GM21619 (cell line): ENCODE measurements around the gene SLC19A1.

ENCODE experiments used
- ATAC-seq: cut with Tn5 transposase; IDR thresholded peaks from one replicate; pipeline ENCODE4 v1.9.1; 2021; ENCODE audit not compliant: unreplicated experiment

The SLC19A1 gene

DNA sequence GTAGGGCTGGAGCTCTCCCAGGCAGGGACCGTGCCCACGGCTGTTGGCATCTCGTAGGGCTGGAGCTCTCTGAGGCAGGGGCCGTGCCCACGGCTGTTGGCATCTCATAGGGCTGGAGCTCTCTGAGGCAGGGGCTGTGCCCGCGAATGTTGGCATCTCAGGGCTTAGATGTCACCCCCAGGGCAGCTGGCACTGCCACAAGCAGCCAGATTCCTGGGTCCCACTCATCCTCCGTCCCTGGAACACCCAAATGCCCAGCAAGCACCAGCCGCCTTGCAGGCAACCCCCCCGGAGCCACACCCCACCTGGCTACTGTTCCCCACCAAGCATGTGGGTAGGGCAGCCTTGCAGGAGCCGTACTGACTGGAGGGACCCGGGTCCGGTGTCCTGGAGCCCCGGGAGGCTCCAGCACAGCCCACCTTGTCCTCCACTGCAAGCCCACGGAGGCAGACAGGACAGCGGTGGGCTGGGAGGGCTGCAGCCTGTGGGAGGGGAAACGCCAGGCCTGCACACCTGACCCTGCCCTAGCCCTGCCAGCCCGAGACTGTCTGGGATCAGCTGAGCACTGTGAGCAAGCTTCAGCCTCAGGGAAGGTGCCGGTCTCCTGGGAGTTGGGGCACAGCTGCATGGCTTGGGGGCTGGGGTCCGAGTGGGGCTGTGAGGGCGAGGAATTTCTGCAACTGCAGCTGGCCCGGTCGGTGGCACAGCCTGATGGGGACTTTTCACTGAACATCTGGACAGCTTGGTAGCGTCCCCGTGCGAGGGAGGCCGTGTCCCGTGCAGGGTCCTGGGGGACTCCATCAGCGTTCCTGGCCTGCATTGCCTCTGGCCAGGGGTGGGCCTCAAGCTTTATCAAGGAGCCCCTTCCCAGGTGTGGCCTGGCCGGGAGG is 83.7 kb downstream of the SLC19A1 start:
- ATAC-seq = no peak

DNA sequence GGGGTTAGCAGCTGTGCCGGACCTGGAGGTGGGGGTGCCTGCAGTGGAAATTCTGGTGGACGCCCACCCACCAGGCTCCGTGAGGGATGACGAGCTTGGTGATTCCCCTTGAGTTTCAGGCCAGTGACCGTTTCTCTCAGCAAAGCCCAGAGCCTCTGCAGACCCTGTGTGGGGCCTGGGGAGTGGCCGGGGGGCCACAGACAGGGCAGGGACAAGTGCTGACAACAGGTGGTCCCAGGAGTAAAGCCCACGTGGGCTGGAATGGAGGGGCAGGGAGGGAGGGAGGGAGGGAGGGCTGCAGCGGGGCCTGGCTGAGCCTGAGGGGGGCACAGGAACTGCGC is 84.4 kb downstream of the SLC19A1 start:
- no peak for ATAC-seq

DNA sequence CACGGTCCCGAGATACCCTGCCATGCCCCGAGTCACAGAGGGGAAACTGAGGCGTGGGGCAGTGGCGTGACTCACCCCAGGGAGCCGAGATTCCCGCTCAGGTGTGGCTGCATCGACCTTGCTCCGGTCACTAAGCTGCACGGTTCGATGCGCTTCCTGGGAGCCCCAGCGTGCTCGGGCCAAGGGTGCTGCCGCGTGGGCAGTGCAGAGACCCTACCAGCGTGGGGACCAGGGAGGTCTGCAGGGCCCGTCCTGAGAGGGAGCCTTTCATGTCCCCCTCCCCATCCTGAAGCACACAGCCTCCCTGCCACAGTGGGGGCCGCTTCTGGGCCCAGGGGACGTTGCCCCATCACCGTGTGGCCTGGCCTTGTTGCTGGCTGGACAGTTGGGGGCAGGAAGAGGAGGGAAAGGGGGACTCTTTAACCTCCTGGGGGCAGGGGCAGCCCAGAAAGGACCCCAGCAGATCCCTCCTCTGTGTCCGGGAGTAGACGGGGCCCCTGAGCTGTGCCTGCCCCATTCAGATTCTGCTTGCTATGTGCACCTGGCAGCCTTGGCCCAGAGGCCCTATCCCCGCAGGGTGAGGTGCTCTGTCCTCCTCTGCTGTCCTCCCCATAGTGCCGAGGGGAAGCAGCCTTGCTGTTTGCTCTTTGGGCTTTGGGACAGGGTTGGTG is 84.9 kb downstream of the SLC19A1 start:
- ATAC-seq = no peak

DNA sequence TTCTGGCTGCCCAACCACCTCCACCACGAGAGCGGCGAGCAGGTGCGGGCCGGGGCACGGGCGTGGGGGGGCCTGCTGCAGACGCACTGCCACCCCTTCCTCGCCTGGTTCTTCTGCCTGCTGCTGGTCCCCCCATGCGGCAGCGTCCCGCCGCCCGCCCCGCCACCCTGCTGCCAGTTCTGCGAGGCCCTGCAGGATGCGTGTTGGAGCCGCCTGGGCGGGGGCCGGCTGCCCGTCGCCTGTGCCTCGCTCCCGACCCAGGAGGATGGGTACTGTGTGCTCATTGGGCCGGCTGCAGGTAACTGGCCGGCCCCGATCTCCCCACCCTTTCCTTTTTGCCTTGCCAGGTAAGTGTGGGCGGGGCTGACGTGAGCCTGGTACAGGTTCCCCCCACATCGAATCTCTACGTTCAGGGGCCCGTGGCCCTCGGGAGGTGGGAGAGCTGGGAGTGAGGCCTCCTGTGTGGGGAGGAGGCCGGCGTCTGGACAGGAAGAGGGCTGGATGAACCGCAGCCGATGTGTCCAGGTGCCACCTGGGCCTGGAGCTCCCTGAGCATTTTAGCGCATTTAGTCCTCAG is 85.6 kb downstream of the SLC19A1 start:
- no peak for ATAC-seq

DNA sequence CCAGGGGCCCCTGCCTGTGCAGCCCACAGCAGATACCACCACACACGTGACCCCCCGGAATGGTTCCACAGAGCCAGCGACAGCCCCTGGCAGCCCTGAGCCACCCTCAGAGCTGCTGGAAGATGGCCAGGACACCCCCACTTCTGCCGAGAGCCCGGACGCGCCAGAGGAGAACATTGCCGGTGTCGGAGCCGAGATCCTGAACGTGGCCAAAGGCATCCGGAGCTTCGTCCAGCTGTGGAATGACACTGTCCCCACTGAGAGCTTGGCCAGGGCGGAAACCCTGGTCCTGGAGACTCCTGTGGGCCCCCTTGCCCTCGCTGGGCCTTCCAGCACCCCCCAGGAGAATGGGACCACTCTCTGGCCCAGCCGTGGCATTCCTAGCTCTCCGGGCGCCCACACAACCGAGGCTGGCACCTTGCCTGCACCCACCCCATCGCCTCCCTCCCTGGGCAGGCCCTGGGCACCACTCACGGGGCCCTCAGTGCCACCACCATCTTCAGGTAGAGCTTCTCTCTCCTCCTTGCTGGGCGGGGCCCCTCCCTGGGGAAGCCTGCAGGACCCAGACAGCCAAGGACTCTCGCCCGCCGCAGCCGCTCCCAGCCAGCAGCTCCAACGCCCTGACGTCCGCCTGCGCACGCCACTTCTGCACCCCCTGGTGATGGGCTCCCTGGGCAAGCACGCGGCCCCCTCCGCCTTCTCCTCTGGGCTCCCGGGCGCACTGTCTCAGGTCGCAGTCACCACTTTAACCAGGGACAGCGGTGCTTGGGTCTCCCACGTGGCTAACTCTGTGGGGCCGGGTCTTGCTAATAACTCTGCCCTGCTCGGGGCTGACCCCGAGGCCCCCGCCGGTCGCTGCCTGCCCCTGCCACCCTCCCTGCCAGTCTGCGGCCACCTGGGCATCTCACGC is 86.3 kb downstream of the SLC19A1 start:
- no peak for ATAC-seq

DNA sequence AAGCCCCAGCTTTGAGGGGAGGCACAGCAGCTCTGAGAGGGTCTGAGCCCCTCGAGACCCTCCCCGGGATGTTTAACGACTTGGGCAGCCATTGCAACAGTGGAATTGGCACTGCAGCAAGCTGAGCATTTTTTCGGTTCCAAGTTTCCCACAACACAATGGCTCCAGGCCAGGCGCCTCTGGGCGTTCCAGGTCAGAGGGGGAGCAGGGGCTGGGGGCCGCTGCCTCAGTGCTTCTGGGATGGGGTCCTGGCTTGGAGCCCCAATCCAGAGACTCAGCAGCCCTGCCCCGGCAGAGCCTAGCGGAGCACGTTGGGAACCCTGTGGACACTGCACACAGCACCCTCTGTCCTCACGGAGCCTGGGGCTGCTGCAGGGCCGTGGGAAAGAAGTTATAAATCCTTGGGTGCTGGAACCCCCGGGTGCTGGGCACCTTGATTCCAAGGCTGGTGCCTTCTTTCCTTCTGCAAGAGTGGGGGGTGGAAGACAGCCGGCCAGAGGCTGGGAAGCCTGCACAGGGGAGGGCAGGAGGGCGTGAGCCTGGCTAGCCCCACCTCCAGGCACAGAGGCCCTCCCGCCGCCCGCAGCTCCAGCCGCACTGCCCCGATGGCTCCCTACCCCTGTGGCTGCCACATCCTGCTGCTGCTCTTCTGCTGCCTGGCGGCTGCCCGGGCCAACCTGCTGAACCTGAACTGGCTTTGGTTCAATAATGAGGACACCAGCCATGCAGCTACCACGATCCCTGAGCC is 87.1 kb downstream of the SLC19A1 start:
- ATAC-seq = no peak

DNA sequence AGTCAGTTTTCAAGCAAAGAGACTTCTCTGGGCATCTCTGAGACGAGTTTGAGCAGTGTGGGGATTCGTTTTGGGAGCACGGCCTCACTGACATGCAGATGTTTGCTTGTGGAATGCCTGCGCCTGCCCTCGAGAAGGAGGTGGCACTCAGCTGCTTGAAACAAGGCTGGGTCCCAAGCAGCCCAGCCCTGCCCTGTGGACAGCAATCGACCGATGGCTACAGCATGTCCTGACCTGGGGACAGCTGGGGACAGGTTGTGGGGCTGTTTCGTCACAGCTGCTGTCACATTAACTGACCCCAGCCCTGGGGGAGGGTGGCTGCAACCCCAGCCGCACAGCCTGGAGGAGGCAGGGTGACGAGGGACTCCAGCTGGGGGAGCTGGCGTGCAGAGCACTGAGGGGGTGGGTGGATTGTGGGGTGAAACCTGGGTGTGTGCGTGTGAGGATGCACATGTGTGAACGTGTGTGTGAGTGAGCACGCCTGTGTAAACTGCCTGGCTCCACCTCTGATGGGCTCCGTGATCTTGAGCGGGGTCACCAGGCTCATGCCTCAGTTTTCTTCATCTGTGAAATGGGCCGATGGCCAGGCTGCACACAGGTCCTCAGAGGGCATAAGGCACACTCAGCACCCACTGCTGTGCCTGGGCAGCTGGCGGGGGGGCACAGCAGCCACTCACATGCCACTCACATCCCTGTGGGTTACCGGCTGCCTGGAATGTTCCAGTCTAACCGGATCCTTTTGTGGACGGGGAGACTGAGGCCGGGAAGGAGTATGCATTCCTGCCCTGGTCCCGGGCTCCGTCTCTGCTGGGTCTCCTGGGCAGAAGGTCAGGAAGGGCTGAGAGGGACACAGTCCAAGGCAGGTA is 87.9 kb downstream of the SLC19A1 start:
- ATAC-seq = no peak

DNA sequence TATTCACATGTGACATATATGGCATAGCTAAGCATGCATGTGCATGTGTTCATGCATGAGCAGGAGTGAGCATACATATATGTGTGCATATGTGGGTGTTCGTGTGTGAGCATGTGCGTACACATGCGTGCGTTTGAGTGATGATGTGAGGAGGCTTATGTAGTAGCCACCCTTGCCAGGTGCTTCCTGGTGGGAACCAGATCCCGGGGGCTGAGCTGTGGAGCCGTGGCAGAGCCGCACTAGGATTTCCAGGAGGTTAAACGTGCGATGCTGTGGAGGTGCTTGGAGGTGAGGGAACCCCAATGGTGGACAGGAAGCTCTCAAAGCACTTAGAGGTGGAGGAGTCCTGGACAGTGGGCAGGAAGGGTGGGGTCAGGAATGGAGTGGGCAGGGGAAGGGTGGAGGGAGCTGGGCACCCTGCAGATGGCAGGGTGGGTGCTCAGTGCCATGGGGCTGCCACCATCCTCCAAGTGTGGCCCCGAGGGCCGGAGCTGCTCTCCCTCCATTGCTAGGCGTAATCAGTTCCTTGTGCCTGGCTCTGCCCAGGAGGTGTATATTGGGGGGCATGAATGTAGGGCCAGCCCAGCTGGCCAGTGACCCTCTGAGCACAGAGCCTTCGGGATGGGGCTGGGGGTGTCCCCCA is 88.8 kb downstream of the SLC19A1 start:
- ATAC-seq = no peak

DNA sequence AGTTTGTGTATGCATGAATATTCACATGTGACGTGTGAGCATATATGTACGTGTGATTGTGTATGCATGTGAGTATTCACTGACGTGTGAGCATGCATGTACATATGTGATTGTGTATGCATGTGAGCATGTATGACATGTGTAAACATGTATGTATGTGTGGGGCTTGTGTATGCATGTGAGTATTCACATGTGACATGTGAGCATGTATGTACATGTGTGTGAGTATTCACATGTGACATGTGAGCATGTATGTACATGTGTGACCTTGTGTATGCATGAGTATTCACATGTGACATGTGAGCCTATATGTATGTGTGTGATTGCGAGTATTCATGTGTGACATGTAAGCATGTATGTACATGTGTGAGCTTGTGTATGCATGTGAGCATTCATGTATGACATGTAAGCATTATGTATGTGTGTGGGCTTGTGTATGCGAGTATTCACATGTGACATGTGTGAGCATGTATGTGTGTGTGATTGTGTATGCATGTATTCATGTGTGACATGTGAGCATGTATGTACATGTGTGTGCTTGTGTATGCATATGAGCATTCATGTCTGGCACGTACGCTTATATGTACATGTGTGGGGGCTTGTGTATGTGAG is 89.4 kb downstream of the SLC19A1 start:
- ATAC-seq = no peak

DNA sequence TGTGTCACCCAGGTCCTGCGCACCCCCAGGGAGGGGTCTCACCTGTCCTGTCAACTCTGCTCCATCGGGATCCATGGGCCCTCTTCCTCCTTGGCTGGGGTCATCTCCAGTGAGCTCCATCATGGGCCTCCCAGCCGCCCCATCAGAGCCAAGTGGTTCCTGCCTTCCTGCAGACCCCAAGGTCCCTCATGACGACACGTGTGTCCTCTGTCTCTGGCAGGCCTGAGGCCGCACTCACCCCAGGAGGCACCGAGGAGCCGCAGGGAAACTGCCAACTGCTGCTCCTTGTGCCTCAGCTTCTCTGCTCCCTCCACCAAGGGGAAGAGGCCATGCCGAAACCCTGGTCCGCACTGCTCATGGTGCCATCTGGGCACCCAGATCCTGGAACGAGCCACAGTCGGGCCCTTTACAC is 90.5 kb downstream of the SLC19A1 start:
- no peak for ATAC-seq

DNA sequence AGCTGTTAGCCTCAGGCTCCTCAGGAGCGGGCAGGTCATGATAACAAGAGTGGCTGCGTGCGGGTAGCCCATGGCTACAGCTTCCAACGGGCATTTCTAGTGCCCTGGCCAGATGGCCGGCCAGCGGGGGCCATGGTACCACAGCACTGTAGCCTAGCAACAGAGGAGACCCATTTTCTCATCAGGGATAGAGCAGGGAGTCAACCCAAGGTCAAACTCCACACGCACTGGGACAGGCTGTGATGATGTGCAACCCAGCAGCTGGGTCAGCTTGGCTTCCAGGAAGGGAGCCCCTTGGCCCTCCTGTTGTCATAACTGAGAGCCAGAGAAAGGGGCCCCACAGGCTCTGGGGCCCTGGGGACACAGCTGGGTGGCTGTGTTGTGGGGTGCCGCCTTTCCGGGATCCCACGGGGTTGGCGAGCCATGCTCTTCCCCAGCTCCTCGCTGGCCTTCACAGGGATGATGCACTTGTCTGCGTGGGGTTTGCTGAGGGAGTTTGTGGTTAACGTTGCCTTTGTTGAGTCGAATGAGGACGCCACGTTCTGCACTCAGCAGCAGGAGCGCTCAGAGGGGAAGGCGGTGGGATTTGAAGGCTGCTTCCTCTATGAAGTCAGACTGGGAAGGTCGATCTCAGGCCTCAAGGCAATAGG is 91.0 kb downstream of the SLC19A1 start:
- no peak for ATAC-seq

DNA sequence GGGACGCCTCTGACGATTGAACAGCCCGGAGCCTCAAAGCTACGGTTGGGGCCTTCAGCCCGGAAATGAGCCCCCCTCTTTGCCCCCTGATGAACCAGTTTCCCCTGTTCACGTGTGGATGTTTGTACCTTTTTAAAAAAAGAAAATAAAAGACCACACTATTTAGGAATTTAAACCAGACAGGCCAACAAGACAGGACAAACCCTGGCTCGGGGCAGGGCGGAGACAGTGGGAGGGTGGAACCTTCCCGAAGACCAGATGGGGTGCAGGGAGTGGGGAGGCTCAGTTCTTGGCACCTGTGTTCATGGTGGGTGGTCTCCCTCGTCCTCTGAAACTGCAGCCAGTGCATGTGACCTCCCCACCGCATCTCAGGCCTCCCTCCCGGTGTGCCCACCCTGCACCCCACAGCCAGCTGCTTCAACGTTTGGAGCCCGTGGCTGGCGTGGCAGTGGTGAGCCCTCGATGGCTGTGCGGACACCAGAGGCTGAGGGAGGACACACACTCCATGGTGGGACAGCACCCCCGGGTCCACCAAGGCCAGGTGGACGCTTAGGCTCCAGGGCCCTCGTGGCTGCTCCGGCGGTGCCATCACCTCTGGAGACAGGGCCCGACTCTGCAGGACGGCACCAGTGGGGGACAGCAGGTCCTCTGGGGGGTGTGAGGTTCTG is 91.7 kb downstream of the SLC19A1 start:
- ATAC-seq = no peak

DNA sequence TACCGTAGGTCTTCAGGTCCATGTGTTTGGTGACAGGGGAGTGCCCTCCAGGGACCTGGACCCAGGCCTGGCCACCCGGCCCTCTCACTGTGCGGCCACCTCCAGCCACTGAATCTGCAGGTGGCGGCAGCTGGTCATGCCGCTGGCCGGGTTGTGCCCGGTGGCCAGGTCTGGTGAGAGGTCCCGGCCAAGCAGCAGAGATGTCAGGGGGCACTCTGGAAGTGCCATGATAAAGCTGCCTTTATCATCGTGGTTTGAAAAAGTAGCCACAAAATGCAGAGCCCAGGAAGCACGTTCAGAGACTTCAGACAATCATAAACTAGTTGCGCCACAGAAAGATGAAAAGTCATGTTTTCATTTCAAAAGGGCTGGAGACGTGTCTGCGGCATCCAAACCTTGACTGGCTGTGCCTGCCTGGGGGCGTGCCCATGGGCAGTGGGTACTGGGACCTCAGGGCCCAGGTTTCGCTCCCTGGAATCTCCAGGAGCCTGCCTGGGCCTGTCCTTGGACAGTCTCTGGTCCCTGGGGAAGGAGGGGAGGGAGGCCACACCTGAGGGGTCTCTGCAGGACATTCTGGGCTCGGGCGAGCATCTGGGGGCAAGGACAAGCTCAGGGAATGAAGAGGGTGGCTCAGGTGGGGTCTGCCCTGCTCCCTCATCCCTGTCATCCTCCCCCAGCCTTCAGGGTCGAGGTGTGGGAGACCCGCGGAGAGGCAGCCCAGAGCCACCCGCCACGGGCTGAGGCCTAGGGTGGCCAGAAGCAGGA is 92.4 kb downstream of the SLC19A1 start:
- no peak for ATAC-seq

DNA sequence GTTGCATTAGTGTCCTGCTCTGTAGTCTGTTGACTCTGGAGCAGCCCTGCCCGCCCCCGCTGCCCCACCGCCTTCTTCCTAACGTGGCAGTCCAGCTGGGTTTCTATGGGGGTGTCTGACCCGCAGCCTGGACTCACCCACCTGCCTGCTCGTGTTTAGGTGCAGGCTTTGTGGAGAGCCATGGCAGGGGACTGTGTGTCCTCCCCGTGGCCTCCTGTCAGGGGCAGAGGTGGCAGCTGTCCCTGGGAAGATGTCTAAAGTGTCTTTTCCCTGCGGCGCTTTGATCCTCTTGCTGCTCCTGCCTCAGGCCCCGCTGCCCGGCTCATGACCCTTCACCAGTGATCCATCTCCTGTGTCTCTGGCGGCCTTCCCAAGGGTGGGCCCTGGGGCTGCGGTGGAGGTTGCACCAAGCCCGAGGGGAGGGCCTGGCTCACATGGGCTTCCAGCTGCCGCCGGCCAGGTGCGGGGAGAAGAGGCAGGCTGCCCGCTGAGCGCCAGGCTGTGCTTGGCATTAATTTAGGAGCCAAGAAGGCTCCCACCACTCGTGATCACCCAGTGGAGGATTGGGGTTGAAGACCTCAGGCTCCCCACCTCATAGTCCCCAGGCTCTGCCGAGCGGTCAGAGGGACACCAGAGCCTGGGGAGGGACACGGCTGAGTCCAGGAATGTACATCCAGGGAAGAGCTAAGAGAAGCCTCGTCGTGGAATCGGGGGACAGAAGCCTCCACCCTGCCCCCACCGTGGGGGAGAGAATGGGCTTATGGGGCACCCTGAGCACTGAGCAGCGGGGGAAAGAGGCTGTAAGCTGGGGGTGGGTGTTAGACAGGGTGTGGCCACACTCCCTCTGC is 93.2 kb downstream of the SLC19A1 start:
- ATAC-seq = no peak

DNA sequence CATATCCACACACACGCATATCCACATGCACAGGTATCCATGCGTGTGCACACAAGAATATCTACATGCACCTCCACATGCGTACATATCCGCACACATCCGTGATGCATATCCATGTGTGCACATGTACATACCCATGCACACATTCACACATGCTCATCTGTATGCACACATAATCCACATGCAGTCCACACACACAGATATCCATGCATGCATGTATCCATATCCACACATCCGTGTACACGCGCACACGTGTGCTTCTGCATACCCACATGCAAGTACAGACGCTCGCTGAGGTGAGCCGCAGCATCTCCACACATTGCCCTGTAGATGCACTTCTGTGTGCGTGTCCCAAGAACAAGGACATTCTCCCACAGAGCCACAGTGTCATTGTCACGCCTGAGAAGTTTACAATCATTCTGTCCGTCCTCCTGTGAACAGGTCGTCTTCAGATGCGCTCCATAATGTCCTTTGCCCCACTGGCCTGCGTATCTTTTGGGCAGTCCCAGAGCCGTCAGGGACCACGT is 93.9 kb downstream of the SLC19A1 start:
- ATAC-seq = no peak
